ENCODE results near the gene SORCS3. TPM values are rescaled to one million over a fixed set of nuclear protein-coding genes. Genes with fewer than 3 reads are reported as not detected.

SORCS3 gene
- total RNA-seq, 1 experiment from 2014 or later = not detected

GRCh38 chr10:105197598-105198364 lies 556.7 kb downstream of the SORCS3 start:
- no peak for DNase-seq (ENCODE audit: low read depth, low spot score)
- ChIA-PET CTCF (no interaction called here), RAD21 (ENCODE audit: low non-redundant PET in 1 of 2, low total read pairs in 2 of 2, uncharacterized antibody in 2 of 2, unreplicated experiment in 2 of 2) (no interaction called here), POLR2A (no interaction called here)
- TF ChIP-seq SP1 (IDR thresholded peaks at IDR 0.05; ENCODE audit: low read depth) = no peak
- TF ChIP-seq JUND (IDR thresholded peaks at IDR 0.05) = no peak
- TF ChIP-seq SRF (IDR thresholded peaks at IDR 0.05; ENCODE audit: low read depth) = no peak
- no peak for TF ChIP-seq RAD21 (IDR thresholded peaks at IDR 0.05; ENCODE audit: low read depth)
- TF ChIP-seq POLR2A (IDR thresholded peaks at IDR 0.05; ENCODE audit: borderline replicate concordance, extremely low read depth, insufficient read depth, insufficient read length) = no peak
- TF ChIP-seq EGR1 (IDR thresholded peaks at IDR 0.05; ENCODE audit: low read depth) = no peak
- TF ChIP-seq MAX (IDR thresholded peaks at IDR 0.05) = no peak
- no peak for TF ChIP-seq REST (IDR thresholded peaks at IDR 0.05; ENCODE audit: low read depth)
- TF ChIP-seq FOSL1 (IDR thresholded peaks at IDR 0.05; ENCODE audit: low read depth) = no peak
- TF ChIP-seq CTCF (IDR thresholded peaks at IDR 0.05 in 2 of 3, conservative IDR thresholded peaks at IDR 0.05 in 1 of 3; ENCODE audit: borderline replicate concordance in 1 of 3, insufficient read depth in 1 of 3, low read depth in 2 of 3, low read length in 2 of 3) = no peak
- no peak for TF ChIP-seq POLR2AphosphoS5 (IDR thresholded peaks at IDR 0.05; ENCODE audit: low read depth, low read length)
- Histone ChIP-seq H2AFZ (ENCODE audit: low read depth, low read length, poor library complexity, severe bottlenecking) (no peak overlapping the region), H3K4me1 (ENCODE audit: control insufficient read depth in 1 of 2, insufficient read depth in 2 of 2, low read length in 2 of 2) (no peaks in the 10 kb centered on the region), H3K4me3 (replicated peaks in 1 of 2; ENCODE audit: low read depth in 1 of 2, low read length in 2 of 2) (no peak overlapping the region), H4K20me1 (ENCODE audit: insufficient read depth) (no peaks in the 10 kb centered on the region), H3K27ac (ENCODE audit: low read depth, low read length) (no peak overlapping the region), H3K9me3 (ENCODE audit: control insufficient read depth in 1 of 2, insufficient read depth in 1 of 2, low read depth in 1 of 2, low read length in 2 of 2) (peaks cover 0 to 12% of the 10 kb centered on the region in 2 experiments; a peak in 1 of 4 replicates), H3K9ac (ENCODE audit: low read length) (no peak overlapping the region), H3K9me2 (ENCODE audit: insufficient read depth) (no peaks in the 10 kb centered on the region), H3K4me2 (ENCODE audit: low read length) (no peak overlapping the region), H3K79me2 (ENCODE audit: insufficient read depth, low read length) (no peaks in the 10 kb centered on the region), H3K36me3 (ENCODE audit: control insufficient read depth in 1 of 2, insufficient read depth in 2 of 2, low read length in 2 of 2) (no peaks in the 10 kb centered on the region), H3K27me3 (ENCODE audit: insufficient read depth, low read length) (no peaks in the 10 kb centered on the region)
- no peak for ATAC-seq
- intact Hi-C loops (cut with micrococcal nuclease) = no loop called here
- BruUV-seq (replicated peaks) = no TSS peak
